IgD-negative memory B cell (primary cell): ENCODE measurements around the gene ZNF627. TPM values are rescaled to one million over a fixed set of nuclear protein-coding genes. Genes with fewer than 3 reads are reported as not detected.

Source experiments
- H3K27ac Mint-ChIP-seq, 3 donors: one replicate each; pipeline ENCODE4 v1.8.0; 2020 to 2022; ENCODE audit warnings: mild to moderate bottlenecking in 3 of 3, mixed read lengths in 3 of 3, moderate library complexity in 1 of 3
- H3K27me3 Mint-ChIP-seq: one replicate; pipeline ENCODE4 v1.8.0; 2021; ENCODE audit warnings: mixed read lengths
- H3K36me3 Mint-ChIP-seq: one replicate; pipeline ENCODE4 v1.8.0; 2020; ENCODE audit warnings: mild to moderate bottlenecking, mixed read lengths
- H3K4me1 Mint-ChIP-seq, 3 donors: one replicate each; pipeline ENCODE4 v1.8.0; 2020 to 2022; ENCODE audit warnings: mixed read lengths in 3 of 3, mild to moderate bottlenecking in 1 of 3
- H3K4me3 Mint-ChIP-seq, 4 donors: one replicate each; pipeline ENCODE4 v1.8.0; 2020 to 2022; ENCODE audit warnings: mild to moderate bottlenecking in 4 of 4, mixed read lengths in 4 of 4, moderate library complexity in 3 of 4
- H3K9me3 Mint-ChIP-seq, 3 donors: one replicate each; pipeline ENCODE4 v1.8.0; 2020 to 2021; ENCODE audit warnings: mixed read lengths in 3 of 3, mild to moderate bottlenecking in 1 of 3
- polyA plus RNA-seq: library from polyadenylated mRNA; unstranded; fragments of 300-500 nt; fragmentation: Illumina TruSeq; gene quantifications from one replicate; pipeline ENCODE4 v1.2.3, GENCODE V29; 2021

ZNF627 gene
- polyA plus RNA-seq: 7.7 TPM

- Mint-ChIP-seq H3K36me3 (peaks cover 4% of the 10 kb centered on the region), H3K4me3 (peak within 1 kb of the TSS; percentile 85 to 97 (median 90)), H3K9me3 (peaks cover 0 to under 1% (median 0%) of the 10 kb centered on the region in 3 donors), H3K27me3 (no peaks in the 10 kb centered on the region), H3K27ac (peak within 1 kb of the TSS; percentile 80 to 98 (median 92)), H3K4me1 (peaks cover 19 to 24% (median 21%) of the 10 kb centered on the region in 3 donors)
These were observed at the start of gene ZNF627 for GRCh38 chr19:11597202-11598102. ZNF627 (plus strand) TSS chr19:11597483; CDS start chr19:11597628, 145 bp downstream.

- Mint-ChIP-seq H3K27me3 (peaks cover 1% of the 10 kb centered on the region), H3K4me3 (no peak overlapping the region), H3K9me3 (no peaks in the 10 kb centered on the region), H3K27ac (no peak overlapping the region), H3K4me1 (peaks cover 8 to 12% (median 10%) of the 10 kb centered on the region in 3 donors), H3K36me3 (no peaks in the 10 kb centered on the region)
These were observed 49.2 kb upstream of the ZNF627 start for GRCh38 chr19:11547929-11548700.

GRCh38 chr19:11549386-11549953 is 47.8 kb upstream of the ZNF627 start:
- H3K9me3 Mint-ChIP-seq: no peaks in the 10 kb centered on the region
- no peaks in the 10 kb centered on the region for H3K36me3 Mint-ChIP-seq
- H3K27me3 Mint-ChIP-seq: no peaks in the 10 kb centered on the region
- H3K27ac Mint-ChIP-seq: no peak overlapping the region
- H3K4me3 Mint-ChIP-seq: no peak overlapping the region
- H3K4me1 Mint-ChIP-seq: peaks cover 14 to 17% (median 16%) of the 10 kb centered on the region in 3 donors

- peaks cover 16 to 19% (median 17%) of the 10 kb centered on the region in 3 donors for H3K4me1 Mint-ChIP-seq
- peak overlapping the region in 2 of 3 donors; percentile 16 to 71 for H3K27ac Mint-ChIP-seq
- no peaks in the 10 kb centered on the region for H3K36me3 Mint-ChIP-seq
- no peaks in the 10 kb centered on the region for H3K27me3 Mint-ChIP-seq
- no peak overlapping the region for H3K4me3 Mint-ChIP-seq
- H3K9me3 Mint-ChIP-seq: no peaks in the 10 kb centered on the region
These were observed 47.0 kb upstream of the ZNF627 start for GRCh38 chr19:11550265-11550664.

GRCh38 chr19:11551603-11552235 is 45.6 kb upstream of the ZNF627 start:
- Mint-ChIP-seq H3K4me1 (peaks cover 24 to 28% (median 24%) of the 10 kb centered on the region in 3 donors), H3K9me3 (no peaks in the 10 kb centered on the region), H3K27ac (peak overlapping the region in 2 of 3 donors; percentile 89 to 97), H3K27me3 (no peaks in the 10 kb centered on the region), H3K36me3 (no peaks in the 10 kb centered on the region), H3K4me3 (peak overlapping the region in 1 of 4 donors; percentile 45)

GRCh38 chr19:11552666-11553372 is 44.5 kb upstream of the ZNF627 start:
- H3K27me3 Mint-ChIP-seq: no peaks in the 10 kb centered on the region
- H3K4me3 Mint-ChIP-seq: peak overlapping the region in 3 of 4 donors; percentile 67 to 81 (median 79)
- H3K36me3 Mint-ChIP-seq: no peaks in the 10 kb centered on the region
- H3K4me1 Mint-ChIP-seq: peaks cover 29 to 35% (median 30%) of the 10 kb centered on the region in 3 donors
- peak overlapping the region; percentile 85 to 97 (median 89) for H3K27ac Mint-ChIP-seq
- no peaks in the 10 kb centered on the region for H3K9me3 Mint-ChIP-seq

- Mint-ChIP-seq H3K4me1 (peaks cover 35 to 40% (median 39%) of the 10 kb centered on the region in 3 donors), H3K27me3 (no peaks in the 10 kb centered on the region), H3K9me3 (no peaks in the 10 kb centered on the region), H3K27ac (peak overlapping the region; percentile 94 to 97 (median 96)), H3K4me3 (peak overlapping the region; percentile 69 to 92 (median 85)), H3K36me3 (no peaks in the 10 kb centered on the region)
These were observed 43.1 kb upstream of the ZNF627 start for GRCh38 chr19:11554160-11554559.

GRCh38 chr19:11555246-11555645 is 42.0 kb upstream of the ZNF627 start:
- no peaks in the 10 kb centered on the region for H3K27me3 Mint-ChIP-seq
- no peaks in the 10 kb centered on the region for H3K9me3 Mint-ChIP-seq
- peak overlapping the region; percentile 18 to 67 (median 46) for H3K4me3 Mint-ChIP-seq
- peaks cover 39 to 44% (median 43%) of the 10 kb centered on the region in 3 donors for H3K4me1 Mint-ChIP-seq
- H3K36me3 Mint-ChIP-seq: peaks cover 1% of the 10 kb centered on the region
- peak overlapping the region in 2 of 3 donors; percentile 25 to 80 for H3K27ac Mint-ChIP-seq

- Mint-ChIP-seq H3K4me3 (peak overlapping the region; percentile 54 to 99 (median 72)), H3K27me3 (no peaks in the 10 kb centered on the region), H3K9me3 (no peaks in the 10 kb centered on the region), H3K36me3 (peaks cover 2% of the 10 kb centered on the region), H3K4me1 (peaks cover 48 to 52% (median 51%) of the 10 kb centered on the region in 3 donors), H3K27ac (peak overlapping the region in 2 of 3 donors; percentile 16 to 80)
These were observed 40.5 kb upstream of the ZNF627 start for GRCh38 chr19:11556634-11557420.

- Mint-ChIP-seq H3K4me3 (peak within 1 kb of the TSS; percentile 92 to 99 (median 99)), H3K36me3 (peaks cover 3% of the 10 kb centered on the region), H3K27ac (peak within 1 kb of the TSS; percentile 90 to 98 (median 91)), H3K27me3 (no peaks in the 10 kb centered on the region), H3K9me3 (no peaks in the 10 kb centered on the region), H3K4me1 (peaks cover 46 to 48% (median 48%) of the 10 kb centered on the region in 3 donors)
These were observed 38.1 kb upstream of the ZNF627 start, which contains the start of gene ELOF1 for GRCh38 chr19:11558881-11559828. ELOF1 (minus strand) TSS chr19:11559230; CDS start chr19:11554347, 4,883 bp downstream.

- Mint-ChIP-seq H3K4me3 (peak overlapping the region; percentile 89 to 99 (median 96)), H3K27ac (peak overlapping the region; percentile 84 to 98 (median 90)), H3K27me3 (no peaks in the 10 kb centered on the region), H3K36me3 (peaks cover 3% of the 10 kb centered on the region), H3K9me3 (no peaks in the 10 kb centered on the region), H3K4me1 (peaks cover 42 to 49% (median 48%) of the 10 kb centered on the region in 3 donors)
These were observed 36.8 kb upstream of the ZNF627 start for GRCh38 chr19:11560404-11561051.

- peaks cover 0 to 2% (median 0%) of the 10 kb centered on the region in 3 donors for H3K9me3 Mint-ChIP-seq
- H3K4me3 Mint-ChIP-seq: peak overlapping the region in 2 of 4 donors; percentile 48 to 75
- peaks cover 5% of the 10 kb centered on the region for H3K36me3 Mint-ChIP-seq
- H3K27me3 Mint-ChIP-seq: no peaks in the 10 kb centered on the region
- peaks cover 40 to 44% (median 41%) of the 10 kb centered on the region in 3 donors for H3K4me1 Mint-ChIP-seq
- H3K27ac Mint-ChIP-seq: peak overlapping the region in 2 of 3 donors; percentile 61 to 81
These were observed 33.8 kb upstream of the ZNF627 start for GRCh38 chr19:11563532-11563931.
